NCI-H2227 (cell line): ENCODE results near the gene RSF1.
A peak's percentile ranks its signal among the peaks of the same experiment; 100 is the strongest.
"Not testable (repeated sequence)": the region's sequence is repeated elsewhere in the genome, so short reads cannot be mapped to it uniquely, and the experiment has no call there.

Experiments
- DNase-seq: peaks from one replicate; lab custom pipeline; 2025; ENCODE audit not compliant: unreplicated experiment; lab: John Stamatoyannopoulos, UW

The RSF1 gene

GRCh38 chr11:77820565-77821348 lies at the start of gene RSF1, which contains the start of gene AAMDC:
TSS of gene RSF1 (minus strand) at chr11:77820722. CDS start at chr11:77820714, 8 bp downstream.
TSS of gene AAMDC (plus strand) at chr11:77821144. CDS start at chr11:77842497, 21,353 bp downstream.
- peak; percentile 98 for DNase-seq

GRCh38 chr11:77868744-77869143 lies 48.2 kb upstream of the RSF1 start:
- no peak for DNase-seq

- DNase-seq = no peak
These were observed 45.8 kb upstream of the RSF1 start for GRCh38 chr11:77866336-77866735.

GRCh38 chr11:77865805-77866204 lies 45.3 kb upstream of the RSF1 start:
- DNase-seq = no peak

- not testable (repeated sequence) for DNase-seq
These were observed 40.9 kb upstream of the RSF1 start for GRCh38 chr11:77861444-77861843.

GRCh38 chr11:77857906-77858457 lies 37.5 kb upstream of the RSF1 start:
- not testable (repeated sequence) for DNase-seq

GRCh38 chr11:77854838-77855237 lies 34.3 kb upstream of the RSF1 start:
- DNase-seq = no peak

- no peak for DNase-seq
These were observed 31.0 kb upstream of the RSF1 start for GRCh38 chr11:77851503-77851902.

- DNase-seq = not testable (repeated sequence)
These were observed 23.2 kb upstream of the RSF1 start for GRCh38 chr11:77843700-77844099.

- no peak for DNase-seq
These were observed 22.1 kb upstream of the RSF1 start for GRCh38 chr11:77842441-77843121.

- no peak for DNase-seq
These were observed 12.8 kb upstream of the RSF1 start for GRCh38 chr11:77833302-77833701.

- no peak for DNase-seq
These were observed 8.4 kb upstream of the RSF1 start for GRCh38 chr11:77828926-77829325.

GRCh38 chr11:77823775-77824174 lies 3.3 kb upstream of the RSF1 start:
- DNase-seq = no peak

GRCh38 chr11:77822126-77822525 lies 1.6 kb upstream of the RSF1 start:
- not testable (repeated sequence) for DNase-seq

GRCh38 chr11:77821349-77821851 lies 878 bp upstream of the RSF1 start:
- peak; percentile 45 for DNase-seq

GRCh38 chr11:77819921-77820564 lies 479 bp downstream of the RSF1 start:
- peak; percentile 83 for DNase-seq

GRCh38 chr11:77819411-77819920 lies 1.1 kb downstream of the RSF1 start:
- peak; percentile 88 for DNase-seq

- DNase-seq = no peak
These were observed 5.1 kb downstream of the RSF1 start for GRCh38 chr11:77815459-77815858.

- no peak for DNase-seq
These were observed 5.7 kb downstream of the RSF1 start for GRCh38 chr11:77814848-77815247.

- DNase-seq = no peak
These were observed 7.3 kb downstream of the RSF1 start for GRCh38 chr11:77813256-77813655.

GRCh38 chr11:77806993-77807392 lies 13.5 kb downstream of the RSF1 start:
- no peak for DNase-seq
